ENCODE data around the gene USP24. TPM values are rescaled to one million over a fixed set of nuclear protein-coding genes. Genes with fewer than 3 reads are reported as not detected.

Gene USP24
- polyA plus RNA-seq, 4 donors, result 36.7 to 61.4 (median 45.2) TPM

DNA sequence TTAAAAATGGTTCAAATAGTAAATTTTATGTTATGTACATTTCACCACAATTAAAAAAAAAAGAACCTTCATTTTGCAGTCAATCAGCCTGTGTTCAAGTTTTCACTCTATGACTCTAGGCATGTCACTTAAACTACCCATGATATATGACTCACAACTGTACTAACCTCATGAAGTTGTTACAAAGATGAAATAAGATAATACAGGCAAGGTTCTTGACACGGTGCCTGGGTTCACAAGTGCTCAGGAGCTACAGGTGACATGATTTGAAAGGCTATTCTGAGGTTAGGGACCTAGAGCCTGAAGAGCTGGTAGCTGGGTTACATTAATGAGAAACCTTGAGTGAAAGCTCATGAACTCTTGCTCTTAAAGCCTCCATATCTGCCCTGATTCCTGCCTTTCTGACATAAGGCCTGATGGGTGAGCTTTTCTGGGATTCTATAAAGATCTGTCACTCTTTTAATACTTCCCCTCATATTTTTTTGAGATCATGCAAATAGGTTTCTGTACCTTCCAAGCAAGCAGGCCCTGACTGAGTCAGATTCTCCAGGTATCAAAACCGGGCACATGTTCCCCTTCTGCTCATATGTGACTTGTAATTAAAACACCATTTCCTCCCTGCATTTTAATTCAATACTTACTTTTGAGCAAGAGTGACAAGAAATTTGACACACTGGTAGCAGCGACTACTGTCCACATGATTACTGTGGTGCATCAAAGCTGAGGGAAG, 141.8 kb downstream of the USP24 start:
- no peak for DNase-seq (ENCODE audit: low read depth in 4 of 4, low spot score in 2 of 4)

DNA sequence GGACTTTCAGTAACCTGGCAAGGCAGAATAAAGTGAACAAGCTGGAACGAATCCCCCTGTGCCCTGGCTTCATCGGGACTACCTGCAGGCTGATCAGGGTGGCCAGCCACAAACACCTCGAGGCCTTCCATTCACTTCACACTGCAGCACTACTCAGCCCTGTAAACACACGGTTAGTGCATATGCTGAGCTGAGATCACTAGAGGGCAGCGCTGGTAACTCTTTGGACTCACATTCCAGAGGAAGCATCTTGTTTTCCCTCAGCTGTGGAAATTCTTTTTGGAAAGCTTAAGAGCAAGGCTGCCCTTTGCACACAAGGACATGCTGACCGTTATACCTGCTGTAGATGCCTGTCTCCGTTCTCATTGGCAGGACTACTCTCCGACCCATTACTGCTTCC, 143.7 kb downstream of the USP24 start:
- peak in 1 of 4 donors; percentile 31 for DNase-seq (ENCODE audit: low read depth in 4 of 4, low spot score in 2 of 4)

DNA sequence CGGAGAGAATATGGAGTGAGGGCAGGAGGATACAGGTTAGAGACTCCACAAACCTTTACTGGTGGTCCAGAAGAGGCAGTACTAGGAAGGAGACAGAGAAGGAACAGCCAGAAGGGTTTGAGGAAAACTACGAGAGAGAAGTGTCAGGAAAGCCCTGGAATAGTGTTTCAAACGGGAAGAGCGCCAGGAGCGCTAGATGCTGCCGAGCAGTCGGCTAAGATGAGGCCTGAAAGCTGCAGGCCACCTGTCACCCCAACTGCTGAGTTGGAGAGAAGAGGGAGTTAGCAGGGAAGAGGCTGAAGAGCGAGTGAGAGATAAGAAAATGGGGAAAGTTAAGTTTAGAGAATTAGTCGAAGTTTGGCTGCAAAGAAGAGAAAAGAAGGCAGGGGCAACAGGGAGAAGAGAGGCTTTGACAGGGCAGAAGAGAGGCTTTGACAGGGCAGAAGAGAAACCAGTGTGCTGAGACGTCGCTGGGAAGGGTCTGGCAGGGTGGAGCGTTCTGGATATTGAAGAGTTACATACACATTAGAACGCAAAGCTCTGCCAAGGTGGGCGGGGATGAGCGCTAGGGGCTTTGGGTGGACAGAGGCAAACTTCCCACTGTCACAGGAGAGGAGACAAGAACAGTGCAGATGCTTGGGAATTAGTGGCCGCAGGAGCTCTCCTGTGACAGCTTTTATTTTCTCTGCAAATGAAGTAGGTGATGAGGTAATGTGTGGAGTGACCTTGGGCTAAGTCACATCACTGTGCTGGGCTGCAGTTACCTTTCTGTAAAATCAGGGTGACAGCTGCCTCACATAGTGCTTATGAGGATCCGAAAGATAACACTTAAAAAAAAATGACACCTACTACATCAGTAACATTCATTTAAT, 144.6 kb downstream of the USP24 start:
- DNase-seq (ENCODE audit: low read depth in 4 of 4, low spot score in 2 of 4), result no peak

DNA sequence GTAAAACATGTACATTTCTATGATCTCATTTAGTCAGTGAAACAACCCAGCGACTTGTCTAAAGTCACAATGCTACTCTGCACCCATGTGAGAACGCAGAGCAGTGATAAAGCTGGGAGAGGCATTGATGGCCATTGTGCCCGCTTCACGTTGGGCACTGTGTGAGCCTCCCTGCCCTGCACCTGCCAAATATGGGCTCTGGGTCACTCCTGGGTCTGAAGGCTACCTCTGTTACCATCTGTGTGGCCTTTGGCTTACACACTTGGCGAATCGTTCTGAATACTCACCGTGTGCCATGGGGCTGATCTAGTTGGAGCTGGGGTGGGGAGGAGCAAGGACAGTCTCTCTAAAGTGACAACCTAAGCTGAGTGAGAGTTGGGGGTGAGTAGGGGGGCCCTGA, 145.9 kb downstream of the USP24 start:
- DNase-seq (ENCODE audit: low read depth in 4 of 4, low spot score in 2 of 4), result no peak

DNA sequence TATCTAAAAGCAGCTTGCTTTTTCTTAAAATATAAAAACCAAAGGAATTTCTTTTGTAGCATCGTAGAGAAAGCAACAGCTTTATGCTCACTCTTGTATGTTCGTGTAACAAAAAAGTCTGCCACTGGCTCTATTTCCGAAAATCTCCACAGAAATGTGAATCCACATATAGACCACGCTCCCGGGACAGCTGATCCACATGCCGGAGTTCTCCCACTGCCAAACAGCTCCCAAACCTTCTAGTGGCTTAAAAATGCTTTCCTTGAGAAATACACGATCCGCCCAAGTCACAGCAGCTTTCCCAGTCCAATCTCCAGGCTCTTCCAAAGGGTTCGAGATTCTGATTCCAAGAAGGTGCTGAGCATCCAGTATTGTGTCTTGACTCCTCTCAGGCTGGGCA, 146.5 kb downstream of the USP24 start:
- no peak for DNase-seq (ENCODE audit: low read depth in 4 of 4, low spot score in 2 of 4)

DNA sequence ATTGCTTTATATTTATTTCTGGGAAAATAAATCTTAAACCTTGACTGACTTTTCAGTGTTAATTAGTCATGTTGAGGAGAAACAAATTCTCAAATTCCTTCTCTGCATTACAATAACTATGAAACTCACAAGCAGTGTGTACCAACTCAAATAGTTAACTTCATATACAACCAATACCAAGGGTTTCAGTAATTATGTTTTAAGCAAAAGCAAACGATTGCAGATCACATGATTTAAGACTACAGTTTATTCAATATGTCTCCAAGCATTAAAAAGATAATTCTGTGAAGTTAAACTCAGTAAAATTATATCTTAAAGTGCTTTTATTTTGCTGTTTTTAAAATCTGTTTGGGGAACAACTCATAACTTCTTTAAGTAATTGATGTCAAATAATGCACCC, 147.2 kb downstream of the USP24 start:
- no peak for DNase-seq (ENCODE audit: low read depth in 4 of 4, low spot score in 2 of 4)

DNA sequence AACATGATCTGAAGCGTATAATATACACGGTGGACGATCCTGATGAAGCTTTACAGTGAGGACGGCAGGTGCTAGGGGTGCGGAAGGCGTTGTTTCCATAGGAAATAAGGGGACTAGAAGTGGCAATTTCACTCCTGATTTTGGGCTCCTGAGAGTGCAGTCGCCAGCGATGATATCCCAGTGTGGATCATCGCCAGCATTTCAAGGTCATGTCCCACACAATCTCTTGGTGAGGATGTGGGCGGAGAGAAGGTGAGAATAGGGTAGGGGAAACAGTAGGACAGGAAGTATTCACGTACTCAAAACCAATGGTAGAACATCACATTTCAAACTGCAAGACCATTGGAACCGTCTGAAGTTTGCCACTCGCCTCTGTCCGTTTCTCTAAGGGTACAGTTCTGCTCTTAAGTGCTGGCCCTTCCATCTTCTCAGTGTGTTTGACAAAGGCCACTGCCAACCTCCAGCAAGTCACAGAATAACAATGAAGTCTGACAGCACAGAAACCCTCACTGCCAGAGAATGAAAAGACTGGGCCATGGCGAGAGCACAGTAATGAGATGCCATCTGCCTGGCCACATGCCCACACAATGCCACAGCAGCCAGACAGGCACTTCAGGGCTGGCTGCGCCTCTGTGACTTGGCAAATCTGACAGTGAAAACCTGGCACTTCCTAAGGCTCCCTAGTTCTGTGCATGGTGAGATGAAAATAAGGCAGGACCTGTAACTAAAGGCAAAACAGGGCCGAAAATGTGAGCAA, 148.0 kb downstream of the USP24 start:
- no peak for DNase-seq (ENCODE audit: low read depth in 4 of 4, low spot score in 2 of 4)

DNA sequence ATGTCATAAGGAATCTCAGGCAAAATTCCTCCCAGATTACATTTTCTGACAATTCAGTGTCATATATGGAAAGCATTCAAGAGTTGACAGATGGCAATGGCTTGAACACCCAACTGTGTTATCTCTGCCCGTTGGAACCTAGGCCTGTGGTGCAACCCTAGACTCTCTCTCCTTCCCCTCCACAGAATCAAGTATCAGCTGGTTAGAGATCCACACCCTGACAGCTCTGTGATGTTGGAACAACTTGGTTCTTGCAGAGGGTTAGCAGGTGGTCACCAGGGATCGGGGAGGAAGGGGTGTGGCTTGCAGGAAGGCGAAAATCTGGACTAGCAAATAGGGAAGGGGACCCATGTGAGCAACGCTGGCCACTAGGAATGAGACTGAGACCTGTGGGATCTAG, 149.5 kb downstream of the USP24 start:
- DNase-seq (ENCODE audit: low read depth in 4 of 4, low spot score in 2 of 4), result no peak

DNA sequence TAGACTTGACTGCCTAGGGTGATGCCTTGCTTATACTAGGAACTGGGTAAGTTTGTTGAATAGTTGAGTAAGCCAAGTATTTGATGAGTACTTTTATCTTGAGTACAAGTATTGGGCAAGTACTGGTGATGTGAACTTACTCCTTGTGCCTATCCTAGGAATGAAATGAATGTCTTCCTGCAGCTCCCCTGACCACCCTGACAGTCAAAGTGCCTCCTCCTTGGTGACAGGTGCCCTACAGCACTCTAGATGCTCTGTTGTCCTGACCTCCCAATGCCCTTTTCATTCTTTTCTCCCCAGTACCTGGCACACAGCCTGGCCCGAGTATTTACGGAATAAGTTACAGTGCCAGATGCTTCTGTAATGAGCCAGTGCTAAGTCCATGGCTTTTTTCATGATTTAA, 150.3 kb downstream of the USP24 start:
- DNase-seq (ENCODE audit: low read depth in 4 of 4, low spot score in 2 of 4), result no peak

DNA sequence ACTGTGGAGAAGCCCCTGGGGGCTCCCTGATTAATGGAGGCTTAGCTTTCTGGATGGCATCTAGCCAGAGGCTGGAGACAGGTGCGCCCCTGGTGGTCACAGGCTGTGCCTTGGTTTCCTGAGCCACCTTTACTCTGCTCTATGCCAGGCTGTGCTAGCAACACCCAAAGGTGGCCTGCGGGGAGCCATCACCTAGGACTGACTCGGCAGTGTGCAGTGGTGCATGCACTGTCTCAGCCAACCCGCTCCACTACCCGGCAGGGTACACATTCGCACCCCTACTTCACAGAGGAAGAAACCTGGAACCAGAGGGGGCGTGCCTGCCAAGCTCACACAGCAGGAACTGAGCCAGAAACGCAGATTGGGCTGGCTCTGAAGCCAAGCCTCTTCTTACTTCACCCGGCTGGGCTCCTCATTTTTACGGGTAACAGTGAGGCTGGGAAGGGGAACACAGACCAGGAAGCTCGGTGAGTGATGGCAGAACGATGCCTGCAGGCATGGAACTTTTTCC, 151.0 kb downstream of the USP24 start:
- DNase-seq (ENCODE audit: low read depth in 4 of 4, low spot score in 2 of 4), result no peak

DNA sequence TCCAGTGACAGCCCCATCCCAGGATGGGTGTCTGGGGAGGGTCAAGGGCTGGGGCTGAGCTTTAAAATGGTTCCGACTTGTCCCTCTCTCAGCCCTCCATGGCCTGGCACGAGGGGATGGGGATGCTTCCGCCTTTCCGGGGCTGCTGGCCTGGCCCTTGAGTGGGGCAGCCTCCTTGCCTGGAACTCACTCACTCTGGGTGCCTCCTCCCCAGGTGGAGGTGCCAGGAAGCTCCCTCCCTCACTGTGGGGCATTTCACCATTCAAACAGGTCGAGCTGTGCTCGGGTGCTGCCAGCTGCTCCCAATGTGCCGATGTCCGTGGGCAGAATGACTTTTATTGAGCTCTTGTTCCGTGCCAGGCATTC, 151.6 kb downstream of the USP24 start:
- no peak for DNase-seq (ENCODE audit: low read depth in 4 of 4, low spot score in 2 of 4)

DNA sequence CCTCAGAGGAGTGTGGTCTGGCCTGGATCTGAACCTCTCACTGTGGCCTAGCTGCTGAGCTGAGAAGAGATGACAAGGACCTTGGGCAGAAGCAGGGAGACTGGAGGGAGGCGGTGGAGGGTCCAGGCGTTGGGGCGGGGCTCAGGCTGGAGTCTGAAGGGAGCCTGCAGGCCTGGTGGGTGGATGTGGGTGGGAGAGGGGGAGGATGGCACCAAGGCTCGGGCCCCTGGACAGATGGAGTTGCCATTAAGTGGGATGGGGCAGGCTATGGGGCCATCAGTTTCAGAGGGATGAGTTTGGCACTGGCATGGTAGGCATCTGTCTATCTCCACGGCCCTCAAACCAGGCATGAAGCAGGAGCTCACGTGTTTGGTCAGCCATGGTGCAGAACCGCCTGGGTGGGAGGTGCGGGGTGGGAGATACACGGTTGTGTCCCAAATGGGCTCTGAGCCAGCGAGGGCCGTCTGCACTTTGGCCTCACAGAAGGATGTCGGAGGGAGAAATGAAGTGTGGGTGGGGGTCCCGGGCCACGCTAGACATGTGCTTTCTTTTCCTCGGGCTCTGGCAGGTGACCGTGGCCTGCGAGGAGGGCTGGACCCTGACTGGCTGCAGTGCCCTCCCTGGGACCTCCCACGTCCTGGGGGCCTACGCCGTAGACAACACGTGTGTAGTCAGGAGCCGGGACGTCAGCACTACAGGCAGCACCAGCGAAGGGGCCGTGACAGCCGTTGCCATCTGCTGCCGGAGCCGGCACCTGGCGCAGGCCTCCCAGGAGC, 152.2 kb downstream of the USP24 start:
- no peak for DNase-seq (ENCODE audit: low read depth in 4 of 4, low spot score in 2 of 4)

DNA sequence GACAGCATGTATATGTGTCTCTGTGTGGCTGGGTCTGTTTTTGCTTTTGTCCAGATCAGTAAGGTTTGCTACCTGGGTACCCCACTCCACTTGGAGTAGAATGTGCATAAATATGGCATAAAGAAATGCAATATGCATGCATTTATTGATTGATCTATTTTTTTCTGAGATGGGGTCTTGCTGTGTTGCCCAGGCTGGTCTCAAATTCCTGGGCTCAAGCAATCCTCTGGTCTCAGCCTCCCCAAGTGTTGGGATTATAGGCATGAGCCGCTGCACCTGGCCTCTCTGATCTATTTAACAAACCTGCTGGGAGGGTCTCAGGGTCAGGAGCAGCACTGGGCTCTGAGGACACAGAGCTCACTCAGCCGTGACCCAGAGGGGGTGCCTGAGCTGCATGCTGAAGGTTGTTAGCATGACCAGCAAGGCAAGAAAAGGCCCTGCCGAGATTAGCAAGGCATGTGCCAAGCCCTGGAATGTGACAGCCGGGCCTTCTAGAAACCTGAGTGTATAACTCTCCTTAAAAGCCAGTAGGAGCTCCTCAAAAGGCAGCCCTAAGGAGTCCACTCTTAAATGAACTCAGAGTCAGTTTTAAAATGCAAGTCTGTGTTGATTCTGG, 153.3 kb downstream of the USP24 start:
- DNase-seq (ENCODE audit: low read depth in 4 of 4, low spot score in 2 of 4), result no peak

DNA sequence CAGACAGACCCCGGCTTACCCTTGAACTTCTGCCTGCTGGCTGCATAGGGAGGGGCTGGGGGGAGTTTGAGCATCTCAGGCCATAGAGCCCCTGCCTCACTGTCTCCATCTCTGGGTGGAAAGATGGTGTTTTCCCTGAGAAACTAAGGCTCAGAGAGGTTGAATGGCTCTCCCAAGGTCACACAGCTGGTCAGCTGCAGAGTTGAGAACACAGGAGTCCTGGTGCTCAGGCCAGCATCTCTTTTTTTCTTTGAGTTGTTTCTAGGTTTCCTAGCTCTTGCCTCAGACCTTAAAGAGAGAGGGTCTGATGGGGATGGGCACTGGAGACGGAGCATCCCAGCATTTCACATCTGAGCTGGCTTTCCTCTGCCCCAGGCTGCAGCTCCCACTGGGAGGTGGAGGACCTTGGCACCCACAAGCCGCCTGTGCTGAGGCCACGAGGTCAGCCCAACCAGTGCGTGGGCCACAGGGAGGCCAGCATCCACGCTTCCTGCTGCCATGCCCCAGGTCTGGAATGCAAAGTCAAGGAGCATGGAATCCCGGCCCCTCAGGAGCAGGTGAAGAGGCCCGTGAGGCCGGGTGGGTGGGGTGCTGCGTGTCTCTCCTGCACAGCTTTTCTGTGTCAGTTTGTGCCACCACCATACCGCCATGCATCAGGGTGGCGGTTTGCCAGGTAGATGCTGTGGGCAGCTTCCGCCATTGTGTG, 154.0 kb downstream of the USP24 start:
- DNase-seq (ENCODE audit: low read depth in 4 of 4, low spot score in 2 of 4), result no peak

DNA sequence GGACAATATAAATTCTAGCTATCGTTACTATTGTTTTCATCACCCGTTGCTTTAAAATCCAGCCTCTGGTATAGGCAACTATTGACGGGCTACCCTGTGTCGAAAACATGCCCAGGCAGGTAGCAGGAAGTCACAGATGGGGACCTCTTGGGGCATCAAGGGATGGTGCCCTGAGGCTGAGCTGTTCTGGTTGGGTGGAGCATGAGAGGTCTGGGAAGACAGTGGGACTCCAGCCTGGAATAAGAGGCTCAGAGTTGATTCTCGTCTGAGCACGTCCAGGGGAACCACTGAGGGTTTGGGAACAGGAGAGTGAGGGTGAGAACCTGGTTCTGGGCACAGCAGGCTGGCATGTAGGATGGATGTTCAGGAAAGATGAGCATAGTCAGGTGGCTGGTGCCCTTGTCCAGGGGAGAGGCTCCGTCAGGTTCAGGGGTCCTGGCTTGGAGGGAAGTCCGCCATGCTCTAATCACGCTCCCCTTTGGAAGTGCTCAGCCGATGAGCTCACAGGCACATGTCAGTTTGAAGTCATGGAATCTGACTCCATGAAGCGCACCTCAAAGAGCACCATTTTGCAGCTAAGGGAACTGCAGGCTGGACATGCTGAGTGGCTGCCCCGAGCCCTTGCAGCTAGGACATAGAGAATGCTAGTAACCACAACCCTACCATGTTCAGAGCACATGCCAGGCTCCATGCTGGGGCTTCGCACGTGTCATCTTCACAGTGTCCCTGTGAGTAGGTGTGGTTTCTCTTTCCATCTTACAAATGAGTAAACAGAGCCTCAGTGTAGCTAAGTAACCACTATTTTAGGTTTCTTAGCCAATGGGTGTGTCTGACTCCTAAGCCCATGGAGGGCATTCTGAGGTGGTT, 154.8 kb downstream of the USP24 start:
- no peak for DNase-seq (ENCODE audit: low read depth in 4 of 4, low spot score in 2 of 4)

DNA sequence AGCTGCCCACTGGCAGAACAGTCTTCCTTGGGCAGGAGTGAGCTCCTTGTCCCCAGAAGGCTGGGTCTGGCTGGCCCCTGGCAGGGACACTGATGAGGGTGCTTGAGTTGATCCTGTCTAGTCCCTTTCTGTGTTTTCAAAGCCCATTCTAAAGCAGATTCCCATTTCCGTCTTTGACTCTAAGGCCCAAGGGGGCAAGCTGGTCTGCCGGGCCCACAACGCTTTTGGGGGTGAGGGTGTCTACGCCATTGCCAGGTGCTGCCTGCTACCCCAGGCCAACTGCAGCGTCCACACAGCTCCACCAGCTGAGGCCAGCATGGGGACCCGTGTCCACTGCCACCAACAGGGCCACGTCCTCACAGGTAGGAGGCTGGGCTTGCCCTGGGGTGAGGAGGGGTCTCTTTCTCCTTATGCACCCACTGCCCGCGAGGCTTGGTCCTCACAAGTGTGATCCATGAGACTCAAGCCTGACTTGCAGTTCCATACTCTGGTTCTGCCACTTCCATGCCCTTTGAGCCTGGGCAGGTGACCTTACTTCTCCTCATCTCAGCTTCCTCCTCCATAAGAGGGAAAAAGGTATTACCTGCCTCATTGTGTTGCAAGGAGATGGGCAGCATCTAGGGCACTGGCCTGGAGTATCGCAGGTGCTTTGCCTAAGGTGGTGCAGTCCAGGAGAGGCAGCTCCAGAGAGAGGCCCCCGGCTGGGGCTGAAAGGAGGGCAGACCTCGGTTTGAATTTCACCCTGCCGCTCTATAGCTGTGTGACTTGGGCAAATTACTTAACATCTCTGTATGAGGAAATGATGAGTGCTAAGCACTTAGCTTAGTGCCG, 155.6 kb downstream of the USP24 start:
- DNase-seq (ENCODE audit: low read depth in 4 of 4, low spot score in 2 of 4), result no peak

DNA sequence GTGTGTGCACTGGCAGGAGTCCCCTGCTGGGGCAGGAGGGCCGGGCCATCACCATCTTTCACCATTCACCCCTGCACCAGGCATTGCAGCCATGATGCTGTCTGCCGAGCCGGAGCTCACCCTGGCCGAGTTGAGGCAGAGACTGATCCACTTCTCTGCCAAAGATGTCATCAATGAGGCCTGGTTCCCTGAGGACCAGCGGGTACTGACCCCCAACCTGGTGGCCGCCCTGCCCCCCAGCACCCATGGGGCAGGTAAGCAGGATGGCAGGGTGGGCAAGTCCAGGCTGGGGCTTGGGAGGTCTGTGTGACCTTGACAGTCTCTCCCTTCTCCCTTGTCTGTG, 157.2 kb downstream of the USP24 start:
- DNase-seq (ENCODE audit: low read depth in 4 of 4, low spot score in 2 of 4), result no peak
